Activated T-cell treated with anti-CD3 and anti-CD28 coated beads, Interleukin-2, amount 50 U/mL, for 72 hours (primary cell): Measurements from ENCODE around the gene C11orf71. TPM values are rescaled to one million over a fixed set of nuclear protein-coding genes. Genes with fewer than 3 reads are reported as not detected.

Source experiments
- ATAC-seq, 2 donors: fragments of 150-1000 bp; cut with Tn5 transposase; replicated peaks in 1 of 2; 2 replicates each; pipeline ENCODE4 v1.10.0; 2021; ENCODE audit warnings: moderate library complexity in 2 of 2, mild to moderate bottlenecking in 1 of 2
- DNase-seq, 2 donors: peaks; one replicate each; pipeline ENCODE4 v3.0.0; 2021 to 2022; ENCODE audit warnings: mixed read lengths in 1 of 2
- H3K27ac Mint-ChIP-seq: one replicate; pipeline ENCODE4 v1.8.0; 2022; ENCODE audit warnings: mild to moderate bottlenecking, moderate library complexity, mixed read lengths
- H3K27me3 Mint-ChIP-seq: one replicate; pipeline ENCODE4 v1.8.0; 2022; ENCODE audit warnings: low read depth, mixed read lengths
- H3K36me3 Mint-ChIP-seq, 2 donors: one replicate each; pipeline ENCODE4 v1.8.0; 2022; ENCODE audit warnings: mixed read lengths in 2 of 2, mild to moderate bottlenecking in 1 of 2; ENCODE audit not compliant: insufficient read depth in 2 of 2
- H3K4me1 Mint-ChIP-seq: one replicate; pipeline ENCODE4 v1.8.0; 2022; ENCODE audit warnings: low read depth, mixed read lengths
- H3K4me3 Mint-ChIP-seq, 2 donors: one replicate each; pipeline ENCODE4 v1.8.0; 2022; ENCODE audit warnings: mild to moderate bottlenecking in 2 of 2, mixed read lengths in 2 of 2, moderate library complexity in 2 of 2
- H3K9me3 Mint-ChIP-seq, 2 donors: one replicate each; pipeline ENCODE4 v1.8.0; 2022; ENCODE audit warnings: mixed read lengths in 2 of 2
- total RNA-seq, 2 donors: library from RNA; stranded (reverse); gene quantifications; one replicate each; pipeline ENCODE4 v1.2.3, GENCODE V29; 2022

The C11orf71 gene
- total RNA-seq, 2 donors from 2014 or later, result 5.9 to 7.1 TPM

- Mint-ChIP-seq H3K36me3 (no peaks in the 10 kb centered on the region), H3K27me3 (no peaks in the 10 kb centered on the region), H3K9me3 (no peaks in the 10 kb centered on the region), H3K27ac (no peak overlapping the region), H3K4me3 (no peak overlapping the region), H3K4me1 (peaks cover 9% of the 10 kb centered on the region)
- ATAC-seq (no peak), DNase-seq (no peak)
Measured at GRCh38 chr11:114433376-114433775, 33.1 kb upstream of the C11orf71 start.

GRCh38 chr11:114432893-114433292 lies 32.6 kb upstream of the C11orf71 start:
- Mint-ChIP-seq H3K27me3 (no peaks in the 10 kb centered on the region), H3K4me3 (no peak overlapping the region), H3K27ac (no peak overlapping the region), H3K9me3 (no peaks in the 10 kb centered on the region), H3K36me3 (no peaks in the 10 kb centered on the region), H3K4me1 (peaks cover 9% of the 10 kb centered on the region)
- ATAC-seq, result no peak
- DNase-seq, result no peak

DNA sequence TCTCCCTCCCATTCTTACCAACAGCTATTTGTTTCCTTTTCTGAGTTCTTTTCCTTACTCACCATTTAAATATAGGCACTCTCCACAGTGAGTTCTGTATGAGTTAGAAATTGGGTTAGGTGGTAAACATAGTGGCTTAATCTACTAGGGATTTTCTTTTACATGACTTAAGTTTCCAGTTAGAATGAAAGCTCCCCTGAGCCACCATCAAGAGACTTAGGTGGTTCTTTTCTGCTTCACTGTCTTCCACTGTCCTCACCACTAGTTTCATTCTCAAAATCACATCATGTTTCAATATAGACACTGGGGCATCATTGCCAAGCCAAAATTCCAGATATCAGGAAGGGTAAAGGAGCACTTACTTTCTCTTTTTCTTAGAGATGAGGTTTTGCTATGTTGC lies 30.0 kb upstream of the C11orf71 start:
- peak; percentile 41 to 53 for ATAC-seq
- Mint-ChIP-seq H3K4me1 (peaks cover 9% of the 10 kb centered on the region), H3K27ac (no peak overlapping the region), H3K4me3 (no peak overlapping the region), H3K36me3 (peaks cover 0 to 2% of the 10 kb centered on the region in 2 donors), H3K27me3 (no peaks in the 10 kb centered on the region), H3K9me3 (no peaks in the 10 kb centered on the region)
- DNase-seq, result no peak

DNA sequence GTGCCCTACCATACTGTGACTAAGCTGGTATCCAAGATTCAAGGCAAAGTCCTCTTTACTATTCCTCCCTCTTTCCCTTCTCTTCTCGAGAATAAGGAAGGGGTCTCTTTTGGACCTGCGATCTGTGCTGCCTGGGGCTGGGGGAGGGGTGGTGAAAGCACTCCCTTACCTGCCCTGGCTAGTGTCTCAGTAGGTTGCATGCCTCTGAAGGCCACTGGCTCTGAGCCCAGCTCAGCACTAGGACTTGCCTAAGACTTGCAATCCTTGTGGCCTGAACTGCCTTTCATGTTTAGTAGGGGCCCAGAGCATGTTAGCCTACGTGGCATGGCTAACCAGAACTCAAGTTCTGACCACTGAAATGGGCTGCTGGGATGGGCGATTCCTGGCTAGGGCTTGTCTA lies 26.0 kb upstream of the C11orf71 start:
- Mint-ChIP-seq H3K36me3 (peaks cover 3 to 6% of the 10 kb centered on the region in 2 donors), H3K4me3 (no peak overlapping the region), H3K27ac (no peak overlapping the region), H3K27me3 (no peaks in the 10 kb centered on the region), H3K9me3 (peaks cover 0 to 2% of the 10 kb centered on the region in 2 donors), H3K4me1 (peaks cover 9% of the 10 kb centered on the region)
- DNase-seq, result no peak
- no peak for ATAC-seq

GRCh38 chr11:114416441-114416961 lies 16.2 kb upstream of the C11orf71 start:
- no peak for DNase-seq
- H3K4me3 Mint-ChIP-seq, result no peak overlapping the region
- H3K4me1 Mint-ChIP-seq, result no peaks in the 10 kb centered on the region
- H3K36me3 Mint-ChIP-seq, result peaks cover 3 to 6% of the 10 kb centered on the region in 2 donors
- H3K27me3 Mint-ChIP-seq, result no peaks in the 10 kb centered on the region
- H3K9me3 Mint-ChIP-seq, result no peaks in the 10 kb centered on the region
- no peak overlapping the region for H3K27ac Mint-ChIP-seq
- no peak for ATAC-seq

- no peaks in the 10 kb centered on the region for H3K9me3 Mint-ChIP-seq
- ATAC-seq (no peak), DNase-seq (no peak)
- no peak overlapping the region for H3K4me3 Mint-ChIP-seq
- no peaks in the 10 kb centered on the region for H3K27me3 Mint-ChIP-seq
- peaks cover 6 to 13% of the 10 kb centered on the region in 2 donors for H3K36me3 Mint-ChIP-seq
- no peaks in the 10 kb centered on the region for H3K4me1 Mint-ChIP-seq
- peak overlapping the region; percentile 81 for H3K27ac Mint-ChIP-seq
Measured at GRCh38 chr11:114413958-114414357, 13.6 kb upstream of the C11orf71 start.

DNA sequence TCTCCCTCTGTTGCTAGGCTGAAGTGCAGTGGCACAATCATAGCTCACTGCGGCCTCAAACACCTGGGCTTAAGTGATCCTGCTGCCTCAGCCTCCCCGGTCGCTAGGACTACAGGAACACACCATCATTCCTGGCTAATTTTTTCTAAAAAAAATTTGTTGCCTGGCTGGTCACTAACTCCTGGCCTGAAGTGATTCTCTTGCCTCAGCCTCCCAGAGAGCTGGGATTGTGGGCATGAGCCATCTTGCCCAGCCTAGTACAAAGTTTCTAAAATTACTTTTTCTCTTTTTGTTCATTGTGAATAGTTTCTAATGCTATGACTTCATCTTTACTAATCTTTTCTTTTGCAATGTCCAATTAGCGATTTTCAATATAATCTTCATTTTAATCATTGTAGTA lies 12.6 kb upstream of the C11orf71 start:
- H3K27me3 Mint-ChIP-seq, result no peaks in the 10 kb centered on the region
- ATAC-seq, result no peak
- H3K4me1 Mint-ChIP-seq, result no peaks in the 10 kb centered on the region
- H3K27ac Mint-ChIP-seq, result no peak overlapping the region
- H3K4me3 Mint-ChIP-seq, result no peak overlapping the region
- peaks cover 6 to 13% of the 10 kb centered on the region in 2 donors for H3K36me3 Mint-ChIP-seq
- no peak for DNase-seq
- no peaks in the 10 kb centered on the region for H3K9me3 Mint-ChIP-seq

DNA sequence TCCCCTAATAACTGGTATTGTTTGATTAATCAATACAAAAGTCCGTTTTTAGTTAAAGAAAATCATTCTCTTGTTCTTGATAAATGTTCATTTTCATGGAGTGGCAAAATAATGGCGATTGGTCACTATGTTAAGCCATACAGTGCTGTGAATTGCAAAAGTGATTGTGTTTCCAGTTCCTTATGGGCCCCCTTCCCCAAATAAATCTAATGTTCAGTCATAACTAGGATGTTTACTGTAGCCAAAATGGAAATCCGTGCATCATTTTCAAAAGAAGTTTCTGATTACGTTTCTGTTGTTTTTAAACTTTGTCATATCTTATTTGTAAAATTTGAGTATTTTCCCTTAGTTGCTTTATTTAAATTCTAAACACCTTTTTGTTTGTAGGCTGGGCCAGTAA lies 1.0 kb upstream of the C11orf71 start:
- H3K4me1 Mint-ChIP-seq, result peaks cover 68% of the 10 kb centered on the region
- peaks cover 22 to 30% of the 10 kb centered on the region in 2 donors for H3K36me3 Mint-ChIP-seq
- no peaks in the 10 kb centered on the region for H3K27me3 Mint-ChIP-seq
- ATAC-seq, result no peak
- peak overlapping the region; percentile 91 to 99 for H3K4me3 Mint-ChIP-seq
- no peak for DNase-seq
- H3K27ac Mint-ChIP-seq, result peak overlapping the region; percentile 99
- H3K9me3 Mint-ChIP-seq, result no peaks in the 10 kb centered on the region

DNA sequence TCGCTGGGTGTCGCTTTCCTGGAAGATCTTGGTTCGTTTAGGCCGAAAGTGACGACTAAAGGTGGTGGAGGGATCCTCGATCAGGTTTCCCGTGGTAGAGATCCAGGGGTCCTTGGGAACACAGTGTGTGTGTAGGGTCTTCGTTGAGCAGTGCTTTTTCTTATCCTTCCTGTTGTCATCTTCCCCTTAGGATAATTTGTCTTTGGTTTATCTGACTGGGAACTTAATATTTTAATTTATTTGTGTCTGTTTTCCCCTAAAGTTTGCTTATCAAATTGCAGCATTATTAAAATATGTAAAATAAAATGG lies 558 bp upstream of the C11orf71 start:
- Mint-ChIP-seq H3K4me3 (peak overlapping the region; percentile 91 to 99), H3K4me1 (peaks cover 64% of the 10 kb centered on the region), H3K36me3 (peaks cover 19 to 26% of the 10 kb centered on the region in 2 donors), H3K27me3 (no peaks in the 10 kb centered on the region), H3K9me3 (no peaks in the 10 kb centered on the region), H3K27ac (peak overlapping the region; percentile 99)
- DNase-seq (no peak), ATAC-seq (no peak)

DNA sequence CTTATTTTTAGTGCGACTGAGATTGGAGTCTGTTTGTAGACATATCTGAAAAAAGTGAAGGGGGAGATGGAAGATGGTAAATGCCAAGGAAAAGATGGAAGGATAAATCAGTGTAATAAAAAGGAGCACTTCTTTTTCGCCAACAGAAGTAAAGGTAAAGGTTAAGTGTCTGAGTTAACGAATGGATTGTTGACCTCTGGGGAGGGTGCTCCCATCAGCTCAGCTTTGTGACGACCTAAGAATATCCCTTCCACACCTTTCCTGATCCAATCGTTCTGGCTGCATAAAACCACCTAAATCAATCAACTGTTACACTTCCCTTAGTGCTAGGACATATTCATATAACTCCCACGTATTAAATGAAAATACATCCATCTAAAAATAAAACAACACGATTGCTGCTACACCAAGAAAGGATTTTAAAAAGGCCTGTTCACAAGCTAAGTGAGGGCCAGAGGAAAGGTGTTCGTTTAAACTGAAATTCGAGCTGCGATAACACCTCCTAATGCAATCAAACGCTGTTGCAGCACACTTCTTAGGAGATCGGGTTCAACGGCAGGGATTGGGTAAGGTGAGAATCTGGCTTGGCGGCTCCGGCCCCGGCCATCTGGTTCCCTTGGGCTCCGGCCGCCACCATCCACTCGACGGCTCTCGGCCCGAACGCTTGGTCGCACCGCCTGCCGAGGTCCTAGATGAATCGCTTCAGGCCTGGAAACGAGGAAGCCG lies 658 bp downstream of the C11orf71 start:
- ATAC-seq (peak in 1 of 2 donors; percentile 23), DNase-seq (no peak)
- peak overlapping the region; percentile 99 for H3K27ac Mint-ChIP-seq
- peak overlapping the region; percentile 91 to 99 for H3K4me3 Mint-ChIP-seq
- no peaks in the 10 kb centered on the region for H3K27me3 Mint-ChIP-seq
- peaks cover 51% of the 10 kb centered on the region for H3K4me1 Mint-ChIP-seq
- peaks cover 15 to 21% of the 10 kb centered on the region in 2 donors for H3K36me3 Mint-ChIP-seq
- no peaks in the 10 kb centered on the region for H3K9me3 Mint-ChIP-seq

GRCh38 chr11:114398303-114398920 lies 1.9 kb downstream of the C11orf71 start:
- peak overlapping the region; percentile 99 for H3K27ac Mint-ChIP-seq
- no peak for ATAC-seq
- peak overlapping the region; percentile 91 to 99 for H3K4me3 Mint-ChIP-seq
- no peak for DNase-seq
- H3K4me1 Mint-ChIP-seq, result peaks cover 39% of the 10 kb centered on the region
- peaks cover 12 to 16% of the 10 kb centered on the region in 2 donors for H3K36me3 Mint-ChIP-seq
- no peaks in the 10 kb centered on the region for H3K9me3 Mint-ChIP-seq
- no peaks in the 10 kb centered on the region for H3K27me3 Mint-ChIP-seq

GRCh38 chr11:114397349-114397982 lies 2.8 kb downstream of the C11orf71 start:
- DNase-seq (no peak), ATAC-seq (no peak)
- peaks cover 30% of the 10 kb centered on the region for H3K4me1 Mint-ChIP-seq
- H3K27me3 Mint-ChIP-seq, result no peaks in the 10 kb centered on the region
- H3K9me3 Mint-ChIP-seq, result no peaks in the 10 kb centered on the region
- peak overlapping the region; percentile 48 for H3K27ac Mint-ChIP-seq
- H3K4me3 Mint-ChIP-seq, result no peak overlapping the region
- peaks cover 8 to 9% of the 10 kb centered on the region in 2 donors for H3K36me3 Mint-ChIP-seq

- ATAC-seq, result no peak
- no peak overlapping the region for H3K4me3 Mint-ChIP-seq
- no peak for DNase-seq
- no peaks in the 10 kb centered on the region for H3K9me3 Mint-ChIP-seq
- H3K27me3 Mint-ChIP-seq, result no peaks in the 10 kb centered on the region
- no peak overlapping the region for H3K27ac Mint-ChIP-seq
- H3K4me1 Mint-ChIP-seq, result peaks cover 24% of the 10 kb centered on the region
- peaks cover 6 to 9% of the 10 kb centered on the region in 2 donors for H3K36me3 Mint-ChIP-seq
Measured at GRCh38 chr11:114396916-114397315, 3.4 kb downstream of the C11orf71 start.
